IMR-90 (cell line): Measurements from ENCODE around the gene RAB15. TPM values are rescaled to one million over a fixed set of nuclear protein-coding genes. Genes with fewer than 3 reads are reported as not detected.
A peak's percentile ranks its signal among the peaks of the same experiment; 100 is the strongest.

Source experiments
- ATAC-seq: fragments of 200-7000 bp; cut with Tn5 transposase; 2 replicates; pipeline ENCODE4 v1.9.1; 2020; ENCODE audit warnings: low read depth, mild to moderate bottlenecking, moderate library complexity
- BruUV-seq: library from RNA; stranded (reverse); fragments of 400-500 nt; replicated peaks from 2 replicates; lab custom pipeline; 2021; lab: Mats Ljungman, UMichigan
- CTCF ChIA-PET: fragments of 300-600 bp; formaldehyde crosslinking; extraction: SDS; loops from one replicate; lab custom pipeline; 2021; ENCODE audit warnings: antibody characterized with exemption; lab: Yijun Ruan, JAX
- POLR2A ChIA-PET: fragments of 300-600 bp; sonication (Branson Sonifier 250); formaldehyde crosslinking; loops from one replicate; lab custom pipeline; 2022; ENCODE audit warnings: antibody characterized with exemption; ENCODE audit not compliant: unreplicated experiment; lab: Charles Lee
- DNase-seq: peaks from one replicate; pipeline ENCODE4 v3.0.0; 2013
- H2AFZ ChIP-seq: replicated peaks from 2 replicates; pipeline ENCODE3; 2013; ENCODE audit warnings: low read length, mild to moderate bottlenecking; ENCODE audit not compliant: poor library complexity
- H2AK5ac ChIP-seq: 2 replicates; pipeline ENCODE4 v1.6.1; 2013; ENCODE audit warnings: low read depth, low read length, inconsistent platforms
- H2AK9ac ChIP-seq: replicated peaks from 2 replicates; pipeline ENCODE3; 2013; ENCODE audit warnings: mild to moderate bottlenecking, low read depth, low read length, moderate library complexity; ENCODE audit not compliant: poor library complexity
- H2BK120ac ChIP-seq: 2 replicates; pipeline ENCODE4 v1.6.1; 2013; ENCODE audit warnings: low read depth, low read length, inconsistent platforms
- H2BK15ac ChIP-seq: 3 replicates; pipeline ENCODE4 v1.6.1; 2013; ENCODE audit warnings: low read depth, low read length, inconsistent platforms
- H2BK20ac ChIP-seq: 2 replicates; pipeline ENCODE4 v1.6.1; 2013; ENCODE audit warnings: low read depth, mild to moderate bottlenecking, inconsistent platforms, low read length, moderate library complexity
- H2BK5ac ChIP-seq: 2 replicates; pipeline ENCODE4 v1.6.1; 2013; ENCODE audit warnings: mild to moderate bottlenecking, low read depth, low read length, inconsistent platforms; ENCODE audit not compliant: poor library complexity, severe bottlenecking
- H3K14ac ChIP-seq: replicated peaks from 2 replicates; pipeline ENCODE4 v1.6.1; 2013; ENCODE audit warnings: low read depth, low read length, inconsistent platforms
- H3K18ac ChIP-seq: 2 replicates; pipeline ENCODE4 v1.6.1; 2013; ENCODE audit warnings: low read depth, low read length, control low read depth
- H3K23ac ChIP-seq: 2 replicates; pipeline ENCODE4 v1.6.1; 2013; ENCODE audit warnings: low read depth, low read length, inconsistent platforms
- H3K27ac ChIP-seq: 2 replicates; pipeline ENCODE4 v1.5.1; 2013; ENCODE audit warnings: mild to moderate bottlenecking, control low read depth, low read length; ENCODE audit not compliant: insufficient read depth
- H3K27me3 ChIP-seq: 2 replicates; pipeline ENCODE4 v1.6.1; 2013; ENCODE audit warnings: low read length; ENCODE audit not compliant: control insufficient read depth, insufficient read depth
- H3K36me3 ChIP-seq: 2 replicates; pipeline ENCODE4 v1.6.1; 2013; ENCODE audit warnings: low read length, mixed read lengths; ENCODE audit not compliant: control insufficient read depth, insufficient read depth
- H3K4ac ChIP-seq: 2 replicates; pipeline ENCODE4 v1.6.1; 2013; ENCODE audit warnings: low read depth, low read length, inconsistent platforms
- H3K4me1 ChIP-seq: 2 replicates; pipeline ENCODE4 v1.6.1; 2013; ENCODE audit warnings: low read length, mixed read lengths; ENCODE audit not compliant: control insufficient read depth, insufficient read depth
- H3K4me2 ChIP-seq: 2 replicates; pipeline ENCODE4 v1.6.1; 2013; ENCODE audit warnings: low read depth, mild to moderate bottlenecking, control low read depth, low read length, moderate library complexity
- H3K4me3 ChIP-seq: 2 replicates; pipeline ENCODE4 v1.5.1; 2013; ENCODE audit warnings: low read depth, mild to moderate bottlenecking, control low read depth, low read length, moderate library complexity; ENCODE audit not compliant: insufficient read depth
- H3K56ac ChIP-seq: 2 replicates; pipeline ENCODE4 v1.6.1; 2013; ENCODE audit warnings: low read length, inconsistent platforms; ENCODE audit not compliant: insufficient read depth; ENCODE audit errors: extremely low read depth
- H3K79me1 ChIP-seq, 2 experiments: 2 replicates each; pipeline ENCODE4 v1.6.1; 2013; ENCODE audit warnings: low read length in 2 of 2, inconsistent platforms in 1 of 2, low read depth in 1 of 2
- H3K9ac ChIP-seq: 2 replicates; pipeline ENCODE4 v1.6.1; 2013; ENCODE audit warnings: low read depth, low read length, control low read depth
- H3K9me1 ChIP-seq: 2 replicates; pipeline ENCODE4 v1.6.1; 2013; ENCODE audit warnings: low read length, inconsistent platforms; ENCODE audit not compliant: insufficient read depth
- H3K9me3 ChIP-seq: 2 replicates; pipeline ENCODE4 v1.6.1; 2013; ENCODE audit warnings: low read length; ENCODE audit not compliant: control insufficient read depth, insufficient read depth
- H4K20me1 ChIP-seq: 2 replicates; pipeline ENCODE4 v1.6.1; 2013; ENCODE audit warnings: low read length, inconsistent platforms; ENCODE audit not compliant: insufficient read depth
- H4K5ac ChIP-seq: 2 replicates; pipeline ENCODE4 v1.6.1; 2013; ENCODE audit warnings: mild to moderate bottlenecking, low read depth, low read length, control low read depth
- H4K8ac ChIP-seq, 2 experiments: 2 replicates each; pipeline ENCODE4 v1.6.1; 2013; ENCODE audit warnings: low read depth in 2 of 2, low read length in 2 of 2, control low read depth in 1 of 2, inconsistent platforms in 1 of 2
- H4K91ac ChIP-seq: 2 replicates; pipeline ENCODE4 v1.6.1; 2013; ENCODE audit warnings: low read depth, low read length, inconsistent platforms; ENCODE audit not compliant: insufficient read depth
- BHLHE40 ChIP-seq: fragments of 150-350 bp; IDR thresholded peaks from 2 replicates; pipeline ENCODE4 v1.6.1; 2016; ENCODE audit warnings: mild to moderate bottlenecking, low read depth, low read length
- ELK1 ChIP-seq: fragments of 150-350 bp; IDR thresholded peaks from 2 replicates; pipeline ENCODE4 v1.6.1; 2016; ENCODE audit warnings: low read depth, mild to moderate bottlenecking, low read length, moderate library complexity, borderline replicate concordance
- FOS ChIP-seq: fragments of 150-350 bp; IDR thresholded peaks from 2 replicates; pipeline ENCODE4 v1.6.1; 2016; ENCODE audit warnings: low read depth, low read length
- dilution Hi-C: fragments of 300-500 bp; cut with HindIII; formaldehyde crosslinking; loops from one replicate; pipeline ENCODE4 v1.14.3; 2018; ENCODE audit warnings: low sequenced_read_pairs; ENCODE audit not compliant: unreplicated experiment
- in situ Hi-C: fragments of 300-500 bp; cut with MboI; formaldehyde crosslinking; loops from 3 replicates; pipeline ENCODE4 v1.14.3; 2019; ENCODE audit warnings: low sequenced_read_pairs, inconsistent platforms, mixed read lengths
- intact Hi-C: fragments of 100-400 bp; cut with micrococcal nuclease; formaldehyde crosslinking; loops from 2 replicates; pipeline ENCODE4 v1.10.0; 2022
- polyA plus RNA-seq, 3 experiments: library from polyadenylated mRNA; depleted of rRNA; stranded (reverse); fragments of >200 nt; gene quantifications; 2 replicates each; pipeline ENCODE4 v1.2.3, GENCODE V29; 2012; ENCODE audit warnings: low replicate concordance in 1 of 3
- total RNA-seq: library from RNA; depleted of rRNA; stranded (reverse); fragments of >200 nt; gene quantifications from 2 replicates; pipeline ENCODE4 v1.2.3, GENCODE V29; 2012

RAB15 gene
- total and polyA plus RNA-seq, 2 of the 4 experiments (the other 2 are of a cell fraction), result 3.4 to 7.8 TPM

GRCh38 chr14:65000898-65001591 lies 28.9 kb upstream of the RAB15 start (continued):
- TF ChIP-seq ELK1, result no peak

DNA sequence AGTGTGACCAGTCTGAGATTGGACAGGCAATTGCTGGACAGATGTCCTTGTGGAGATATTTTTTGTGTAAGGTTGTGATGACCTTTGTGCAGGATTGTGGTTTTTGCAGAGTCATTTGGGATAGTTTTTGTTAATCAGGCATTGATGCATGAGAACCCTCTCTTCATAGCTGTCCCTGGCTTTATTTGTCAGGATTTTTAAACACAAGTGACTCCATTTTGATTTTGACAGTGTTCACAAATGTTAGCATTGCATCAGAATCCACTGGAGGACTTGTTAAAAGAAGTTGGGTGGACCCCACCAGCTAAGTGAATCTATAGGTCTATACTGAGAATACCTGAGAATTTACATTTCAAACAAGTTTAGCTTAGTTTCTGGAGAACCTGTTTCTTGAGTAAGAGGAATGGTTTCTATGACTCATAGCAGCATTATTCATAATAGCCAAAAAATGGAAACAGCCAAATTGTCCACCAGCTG lies 26.4 kb upstream of the RAB15 start:
- H3K27me3 ChIP-seq, result no peaks in the 10 kb centered on the region
- H2AFZ ChIP-seq, result no peak overlapping the region
- no peak overlapping the region for H4K8ac ChIP-seq
- BruUV-seq, result no TSS peak
- H2BK20ac ChIP-seq, result no peak overlapping the region
- no peak overlapping the region for H3K23ac ChIP-seq
- no peak overlapping the region for H3K4ac ChIP-seq
- peaks cover 5 to 43% of the 10 kb centered on the region in 2 experiments for H3K79me1 ChIP-seq
- H2BK15ac ChIP-seq, result no peak overlapping the region
- H3K27ac ChIP-seq, result no peak overlapping the region
- no peak overlapping the region for H2BK5ac ChIP-seq
- no peak overlapping the region for H3K14ac ChIP-seq
- in situ Hi-C loops (no loop called here), intact Hi-C loops (no loop called here), dilution Hi-C loops (no loop called here)
- no peak overlapping the region for H3K4me2 ChIP-seq
- no peak for TF ChIP-seq BHLHE40
- TF ChIP-seq FOS, result peak; percentile 45; the same call in 1 of the 2 replicates
- H3K4me3 ChIP-seq, result no peak overlapping the region
- H3K36me3 ChIP-seq, result no peaks in the 10 kb centered on the region
- no peak overlapping the region for H4K91ac ChIP-seq
- no peak overlapping the region for H2AK5ac ChIP-seq
- H2AK9ac ChIP-seq, result no peak overlapping the region
- no peak overlapping the region for H3K9ac ChIP-seq
- peaks cover 7% of the 10 kb centered on the region for H3K9me1 ChIP-seq
- no peaks in the 10 kb centered on the region for H3K9me3 ChIP-seq
- ATAC-seq (no peak), DNase-seq (peak; percentile 32)
- peaks cover 3% of the 10 kb centered on the region; the same call in 1 of the 2 replicates for H4K20me1 ChIP-seq
- peaks cover 11% of the 10 kb centered on the region for H3K4me1 ChIP-seq
- ChIA-PET CTCF (interaction anchor here (1.0 to 1.3 kb wide), 2 partner anchors 12 to 22 kb away, joined by 4 read pairs; partner anchors contain the start of gene FNTB), POLR2A (no interaction called here)
- no peak overlapping the region for H2BK120ac ChIP-seq
- H4K5ac ChIP-seq, result no peak overlapping the region
- no peak overlapping the region for H3K56ac ChIP-seq
- no peak overlapping the region for H3K18ac ChIP-seq
